ENCODE results near the gene DPP10.
A peak's percentile ranks its signal among the peaks of the same experiment; 100 is the strongest.

Gene DPP10

DNA sequence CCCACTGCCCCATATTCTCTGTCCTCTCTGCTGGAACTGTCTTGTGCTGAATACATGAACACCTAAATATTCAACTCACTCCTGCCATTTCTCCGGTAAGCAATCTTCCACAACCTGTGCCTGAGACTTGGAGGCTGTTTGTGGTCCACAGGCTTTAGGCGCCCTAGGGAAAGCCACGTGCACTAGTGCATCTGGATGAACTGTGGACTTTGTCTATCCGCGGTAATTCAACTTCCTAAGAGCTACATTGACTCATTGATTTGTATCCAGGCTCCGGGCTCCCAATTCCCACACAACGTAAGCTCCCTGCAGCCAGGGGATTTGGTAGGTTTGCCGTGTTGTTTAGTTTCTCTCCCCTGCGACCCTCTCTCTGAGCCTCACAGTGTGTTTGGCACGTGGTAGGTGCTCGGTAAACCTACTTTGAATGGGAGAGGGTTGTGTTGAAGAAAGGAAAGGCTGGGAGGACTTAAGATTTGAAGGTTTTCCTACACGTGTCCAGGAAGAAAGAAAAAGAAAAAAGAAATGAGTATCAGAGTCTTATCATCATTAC, 718.2 kb downstream of the DPP10 start:
- DNase-seq (ENCODE audit: low spot score), result no peak

DNA sequence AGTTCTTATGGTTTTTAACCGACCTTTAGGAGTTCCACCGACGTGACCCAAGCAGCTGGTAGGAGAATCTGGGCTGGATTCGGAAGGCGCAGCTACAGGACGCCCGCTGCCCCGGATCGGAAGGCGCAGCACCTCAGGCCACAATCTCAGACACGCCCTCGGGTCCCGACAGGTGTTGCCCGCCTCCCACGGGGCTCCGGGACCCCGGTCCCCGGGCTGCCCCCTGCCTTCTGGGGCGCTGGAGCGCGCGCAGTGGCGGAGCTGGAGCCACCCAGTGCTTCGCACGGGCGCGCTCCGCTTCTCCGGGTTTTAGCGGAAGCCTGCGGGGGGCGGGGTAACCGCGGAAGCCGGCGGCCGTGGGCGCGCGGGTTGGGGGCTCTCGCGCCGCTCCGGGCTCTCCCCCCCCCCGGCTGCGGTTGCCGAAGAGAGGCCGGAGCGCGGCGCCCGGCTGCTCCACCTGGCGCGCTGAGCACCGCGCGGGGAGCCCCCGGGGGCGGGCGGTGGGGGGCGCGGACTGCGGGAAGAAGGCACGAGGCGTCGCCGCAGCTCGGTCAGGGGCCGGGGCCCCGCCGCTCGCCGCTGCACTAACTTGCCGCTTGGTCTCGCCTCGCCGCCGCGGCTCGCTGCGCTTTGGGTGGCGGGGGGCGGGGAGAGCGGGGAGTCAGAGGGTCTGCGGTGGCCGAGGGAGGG, 718.8 kb downstream of the DPP10 start:
- no peak for DNase-seq (ENCODE audit: low spot score)

DNA sequence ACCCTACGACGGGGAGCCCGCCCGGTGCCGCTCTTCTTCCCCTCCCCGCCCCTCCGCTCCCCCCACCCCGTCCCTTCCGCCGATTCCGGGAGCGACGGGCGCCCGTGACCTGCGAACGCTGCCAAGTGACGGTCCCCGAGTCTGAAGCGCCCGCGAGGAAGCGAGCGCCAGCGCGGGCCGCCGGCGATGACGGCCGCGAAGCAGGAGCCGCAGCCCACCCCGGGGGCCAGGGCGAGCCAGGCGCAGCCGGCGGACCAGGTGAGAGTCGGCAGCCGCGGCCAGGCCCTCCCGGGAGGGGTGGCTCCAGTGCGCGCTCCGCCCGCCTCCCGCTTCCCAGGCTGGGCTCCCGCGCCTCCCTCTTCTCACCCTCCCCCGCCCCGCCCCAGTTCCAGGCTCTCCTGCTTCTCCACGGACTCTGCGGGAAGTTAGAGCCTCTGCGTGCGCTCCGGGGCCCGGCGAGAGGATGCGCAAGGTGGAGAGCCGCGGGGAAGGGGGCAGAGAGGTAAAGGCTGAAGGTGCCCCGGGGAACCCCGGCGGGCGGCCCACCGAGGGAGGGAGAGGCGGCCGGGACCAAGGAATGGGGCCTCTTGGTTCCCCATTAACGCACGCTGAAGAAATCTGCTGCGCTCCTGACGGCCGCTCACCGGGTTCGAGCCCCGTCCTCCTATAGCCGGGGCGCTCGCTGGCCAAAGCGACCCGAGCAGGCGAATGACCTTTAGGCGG, 719.5 kb downstream of the DPP10 start:
- no peak for DNase-seq (ENCODE audit: low spot score)

DNA sequence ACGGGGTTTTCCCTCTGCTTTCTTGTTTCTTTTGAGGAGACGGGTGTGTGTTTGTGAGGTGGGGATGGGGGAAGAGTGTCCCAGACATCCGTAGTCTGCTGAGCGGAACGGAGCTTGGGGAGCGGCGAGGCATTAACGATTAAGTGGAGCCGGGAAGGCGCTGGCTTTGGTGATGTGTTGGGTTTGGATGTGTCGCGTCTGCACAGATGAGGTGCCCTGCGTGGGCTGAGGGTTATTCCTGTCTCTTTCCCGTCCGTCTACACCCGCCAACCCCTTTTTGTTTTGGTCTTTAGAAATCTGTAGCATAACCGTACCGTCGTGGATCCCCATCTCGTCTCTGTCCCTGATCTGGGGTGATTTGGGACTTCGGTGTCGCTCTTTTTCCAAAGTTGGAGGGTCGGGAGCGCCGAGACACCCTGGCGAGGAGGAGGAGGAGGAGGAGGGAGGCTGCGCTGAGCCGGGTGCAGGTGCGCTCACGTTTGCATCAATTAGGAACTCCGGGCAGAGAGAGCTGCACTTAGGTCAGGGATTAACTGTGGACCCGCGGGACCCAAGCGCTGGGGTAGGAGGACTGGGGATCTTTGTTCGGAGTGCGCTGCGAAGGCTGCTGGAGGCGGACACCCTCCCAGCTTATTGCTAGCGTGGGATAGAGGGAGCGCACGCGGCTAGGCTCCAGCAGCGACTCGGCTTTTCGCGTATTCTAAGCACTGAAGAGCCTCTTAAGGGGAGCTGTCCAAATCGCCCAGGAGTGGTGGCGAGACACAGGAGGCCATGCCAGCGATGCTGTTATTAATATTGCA, 720.3 kb downstream of the DPP10 start:
- DNase-seq (ENCODE audit: low spot score), result no peak

DNA sequence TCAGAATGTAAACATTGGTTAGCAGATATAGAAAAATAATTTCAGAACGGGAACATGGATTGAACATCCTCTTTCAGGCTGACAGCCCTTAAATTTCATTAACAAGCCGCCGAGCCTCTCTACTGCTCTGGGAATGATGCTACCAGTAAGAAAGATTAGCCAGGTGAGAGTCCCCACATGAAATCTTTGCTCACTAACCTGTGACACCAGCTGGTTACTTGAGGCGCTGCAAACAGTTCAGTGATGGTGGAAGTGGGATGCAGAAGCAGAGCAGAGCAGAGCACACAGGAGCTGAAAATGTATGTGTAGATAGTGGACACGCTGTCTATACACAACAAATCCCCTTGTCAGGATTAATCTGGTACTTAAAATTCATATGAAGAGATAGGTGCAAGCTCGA, 721.1 kb downstream of the DPP10 start:
- no peak for DNase-seq (ENCODE audit: low spot score)

DNA sequence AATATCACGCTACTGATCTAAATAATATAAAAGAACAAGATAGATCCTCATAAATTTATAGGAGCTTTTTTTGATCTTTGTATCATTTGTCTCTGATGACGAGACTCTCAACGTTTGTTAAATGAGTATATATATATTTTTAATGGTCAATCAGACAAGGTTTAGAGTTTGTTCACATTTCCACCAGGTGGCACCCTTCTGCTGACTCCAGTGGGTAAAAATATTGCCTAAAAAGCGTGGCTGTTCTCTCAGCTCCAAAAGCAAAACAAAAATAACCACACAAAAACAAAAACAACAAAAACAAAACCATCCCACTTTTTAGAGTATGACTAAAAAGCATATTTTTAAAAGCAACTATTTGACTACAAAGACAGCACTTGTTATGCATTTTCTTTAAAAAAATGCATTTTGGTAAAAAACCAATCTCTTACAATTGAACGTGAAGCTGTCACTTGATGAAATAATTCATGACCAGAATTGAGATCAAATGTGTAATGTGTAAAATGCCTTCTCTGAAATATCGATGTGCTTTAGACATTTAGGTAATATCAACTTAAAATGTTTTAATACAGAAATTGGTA, 723.2 kb downstream of the DPP10 start:
- DNase-seq (ENCODE audit: low spot score), result peak; percentile 15

DNA sequence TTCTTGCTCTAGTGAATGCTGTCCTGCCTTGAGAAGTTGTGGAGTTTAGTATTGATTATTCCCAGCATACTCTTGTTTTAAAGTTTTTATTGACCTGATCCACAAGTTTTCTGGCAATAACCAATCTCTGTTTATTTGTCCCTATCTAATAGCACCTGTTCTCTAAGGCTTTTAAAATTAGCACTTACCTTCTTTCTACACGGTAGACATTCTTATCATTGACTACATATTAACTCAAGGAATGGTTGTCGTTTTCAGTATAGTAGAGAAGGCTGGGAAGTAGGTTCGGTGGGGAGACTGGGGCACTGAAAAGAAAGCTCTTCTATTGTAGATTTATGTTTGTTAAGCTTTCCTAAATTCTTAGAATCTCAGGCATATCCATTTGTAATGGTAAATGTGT, 726.0 kb downstream of the DPP10 start:
- no peak for DNase-seq (ENCODE audit: low spot score)

DNA sequence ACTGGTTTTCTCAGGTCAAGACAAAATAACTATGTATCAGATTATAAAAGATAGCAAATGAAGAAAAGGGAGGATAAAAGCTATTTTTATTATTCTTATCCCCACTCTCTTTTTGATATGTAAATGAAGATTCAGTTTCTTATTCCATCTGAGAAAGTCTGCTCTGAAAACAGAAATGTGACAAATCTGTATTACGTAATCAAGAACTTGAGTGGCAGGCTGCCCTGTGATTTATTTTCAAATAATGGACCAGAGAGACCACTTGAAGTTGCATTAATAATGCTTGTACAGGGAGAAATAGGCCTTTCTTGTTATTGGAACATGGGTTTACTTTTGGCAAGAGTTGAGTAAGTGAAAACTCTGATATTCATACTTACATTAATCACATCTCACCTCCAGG, 727.4 kb downstream of the DPP10 start:
- DNase-seq (ENCODE audit: low spot score), result no peak

DNA sequence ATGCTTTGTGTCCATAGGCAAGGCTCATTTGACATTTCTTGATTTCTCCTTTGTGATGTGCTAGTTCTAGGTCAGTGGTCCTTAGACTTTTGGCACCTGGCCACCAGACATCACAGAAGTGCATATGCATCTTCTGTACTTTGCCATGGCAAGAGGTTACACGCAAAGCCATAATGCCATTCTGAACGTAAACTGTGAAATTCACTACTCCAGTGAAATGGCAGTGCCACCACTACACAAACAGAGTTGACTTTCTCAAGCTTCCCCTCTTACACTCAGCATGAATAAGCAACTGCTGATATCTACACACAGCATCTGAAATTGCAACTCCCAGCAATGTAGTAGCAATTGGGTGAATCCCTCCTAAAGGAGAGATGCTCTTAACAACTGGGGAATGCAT, 729.3 kb downstream of the DPP10 start:
- no peak for DNase-seq (ENCODE audit: low spot score)

DNA sequence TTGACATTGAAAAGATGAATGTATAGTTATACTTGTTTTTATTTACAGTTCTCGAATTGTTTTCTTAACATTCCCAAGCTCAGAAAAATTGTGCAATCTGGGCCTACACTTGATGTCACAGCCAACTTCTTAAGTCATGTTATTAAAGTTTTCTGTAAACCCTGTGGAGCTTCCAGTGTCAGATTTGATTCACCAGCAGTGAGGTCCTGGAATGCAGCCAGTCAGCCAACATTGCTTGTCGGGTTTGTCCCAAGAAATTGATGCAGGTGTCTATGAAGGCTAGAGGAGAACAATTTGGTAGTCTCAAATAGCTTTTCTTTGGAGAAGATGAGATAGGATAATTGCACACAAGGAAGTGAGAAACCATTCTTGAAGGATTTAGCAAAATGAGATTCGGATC, 732.2 kb downstream of the DPP10 start:
- DNase-seq (ENCODE audit: low spot score), result no peak

DNA sequence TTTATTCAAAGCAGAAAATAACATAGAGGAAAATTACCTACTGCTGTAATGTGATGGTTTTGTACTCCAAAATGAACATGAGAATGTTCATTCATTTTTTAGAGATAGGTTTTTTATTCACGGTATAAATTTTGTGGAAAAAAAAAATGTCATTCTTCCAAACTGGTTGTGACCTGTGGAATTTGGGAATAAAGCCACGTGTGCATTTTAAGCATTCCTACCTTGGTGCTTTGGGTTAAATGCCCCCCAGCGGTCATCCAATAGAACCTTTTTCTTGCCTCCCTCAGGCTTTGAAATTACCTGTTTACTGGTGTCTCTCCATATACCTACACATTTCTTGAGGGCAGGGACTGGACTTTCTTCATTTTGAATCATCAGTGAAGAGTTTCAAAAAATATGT, 740.7 kb downstream of the DPP10 start:
- DNase-seq (ENCODE audit: low spot score), result no peak

DNA sequence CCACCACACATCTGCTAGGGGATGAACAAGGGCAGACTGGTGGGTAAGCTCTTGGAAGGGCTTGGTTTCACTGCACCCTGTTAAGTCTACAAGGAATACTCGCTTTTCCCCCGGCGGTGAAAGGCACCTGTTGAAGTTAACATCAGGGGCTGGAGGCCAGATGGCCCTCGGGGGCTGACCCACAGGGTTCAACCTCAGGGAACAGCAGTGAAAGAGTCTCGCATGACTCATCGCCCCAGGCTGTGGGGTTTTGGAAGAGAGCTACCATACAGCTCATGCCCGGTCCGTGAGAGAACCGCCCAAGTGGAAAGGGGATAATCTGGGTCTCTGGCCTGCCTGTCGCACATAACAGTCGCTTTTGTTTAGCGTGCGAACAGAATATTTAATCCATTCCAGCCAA, 748.0 kb downstream of the DPP10 start:
- no peak for DNase-seq (ENCODE audit: low spot score)

DNA sequence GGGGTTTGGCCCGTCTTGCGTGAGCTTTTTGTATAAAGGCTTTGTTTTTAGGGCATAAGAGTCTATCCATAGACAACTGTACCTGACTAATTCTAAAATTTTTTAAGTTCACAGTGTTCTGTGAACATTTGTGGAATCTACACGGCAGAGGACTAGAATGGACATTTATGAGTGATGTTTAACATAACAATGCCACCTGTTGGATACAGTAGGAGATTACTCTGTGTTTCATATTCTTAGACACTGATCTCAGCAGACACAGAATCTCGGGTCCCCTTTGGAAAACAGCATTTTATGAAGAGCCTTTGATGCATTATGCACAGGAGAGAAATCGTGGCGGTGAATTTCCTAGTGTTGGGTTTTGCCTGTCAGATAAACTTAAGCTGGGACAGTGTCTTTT, 752.2 kb downstream of the DPP10 start:
- no peak for DNase-seq (ENCODE audit: low spot score)

DNA sequence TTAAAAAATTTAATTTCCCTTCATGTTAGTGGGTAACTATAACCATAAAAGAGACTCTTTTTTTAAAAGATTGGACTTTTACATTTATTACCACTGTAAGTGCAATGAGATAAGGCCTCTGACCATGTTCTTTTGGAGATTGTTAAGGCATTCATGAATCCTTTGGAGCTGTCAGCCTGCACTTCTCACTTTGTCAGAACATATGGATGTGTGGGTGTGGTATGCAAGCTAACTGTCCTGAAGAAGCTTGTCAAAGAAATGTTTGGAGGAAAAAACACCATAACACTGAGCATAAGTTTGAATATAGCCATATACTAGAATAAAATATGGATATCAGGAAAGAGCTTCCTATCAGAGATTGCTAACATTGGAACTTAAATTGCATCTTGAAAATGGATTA, 754.1 kb downstream of the DPP10 start:
- DNase-seq (ENCODE audit: low spot score), result no peak

DNA sequence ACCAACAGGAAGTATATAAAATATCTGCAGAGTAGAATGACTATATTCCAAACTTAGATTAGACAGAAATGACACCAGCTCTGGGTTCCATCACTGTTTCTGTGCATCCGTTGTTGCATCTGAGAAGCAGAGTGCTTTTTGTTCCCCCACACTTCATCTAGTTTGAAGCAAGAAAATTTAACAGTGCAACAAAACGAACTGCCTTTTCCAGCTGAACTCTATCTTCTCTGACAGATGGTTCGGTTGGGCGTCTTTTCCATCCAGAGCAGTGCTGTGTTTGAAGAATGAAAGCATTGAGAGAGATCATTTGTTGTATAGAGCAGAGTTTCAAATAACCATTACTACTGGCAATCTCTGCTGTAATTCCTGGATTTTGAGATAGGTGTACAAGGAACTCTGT, 757.5 kb downstream of the DPP10 start:
- no peak for DNase-seq (ENCODE audit: low spot score)

DNA sequence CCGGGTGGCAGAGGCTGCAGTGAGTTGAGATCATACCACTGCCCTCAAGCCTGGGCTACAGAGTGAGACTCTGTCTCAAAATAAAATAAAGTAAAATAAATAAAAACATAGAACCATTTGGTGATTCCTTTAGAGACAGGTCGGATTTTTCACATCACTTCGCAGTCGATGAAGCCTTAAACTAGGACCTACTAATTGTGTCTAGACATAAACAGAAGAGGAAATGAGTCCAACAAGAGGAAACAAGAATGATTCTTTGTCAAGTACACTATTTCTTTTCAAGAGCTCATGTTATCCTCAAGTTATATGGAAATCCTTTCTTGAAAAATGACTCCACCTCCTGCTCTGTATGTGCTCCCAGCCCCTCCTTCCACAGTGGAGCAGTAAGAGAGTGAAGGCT, 758.9 kb downstream of the DPP10 start:
- DNase-seq (ENCODE audit: low spot score), result no peak

DNA sequence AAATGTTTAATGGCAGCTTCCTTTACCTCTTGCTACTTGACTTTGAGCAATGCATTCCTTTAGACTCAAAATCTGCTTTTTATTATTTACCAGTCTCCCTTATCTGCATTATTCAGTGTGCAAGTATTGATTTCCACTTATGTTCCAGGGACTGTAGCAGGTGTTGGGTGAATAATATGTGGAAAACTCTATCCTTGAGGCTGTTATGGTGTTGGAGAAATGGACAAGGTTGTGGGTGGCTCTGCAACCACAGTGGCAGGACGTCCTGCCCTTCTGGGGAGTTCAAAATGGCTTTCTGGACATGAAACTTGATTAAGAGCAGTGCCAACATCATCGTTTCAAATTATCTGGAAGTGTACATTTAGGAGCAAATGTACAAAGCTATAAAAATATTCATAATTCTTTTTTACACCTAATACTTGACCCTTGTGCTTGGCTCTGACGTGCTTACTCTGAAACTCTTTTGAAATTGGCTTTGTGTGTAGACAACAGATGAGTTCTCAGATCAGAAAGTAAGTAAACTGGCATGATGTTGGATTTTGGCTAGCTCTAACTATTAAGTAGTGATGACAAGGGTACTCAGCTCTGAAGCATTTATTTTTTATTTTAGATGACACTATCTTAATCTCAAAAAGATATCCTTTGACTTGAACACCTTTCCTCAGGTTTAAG, 766.2 kb downstream of the DPP10 start:
- no peak for DNase-seq (ENCODE audit: low spot score)

DNA sequence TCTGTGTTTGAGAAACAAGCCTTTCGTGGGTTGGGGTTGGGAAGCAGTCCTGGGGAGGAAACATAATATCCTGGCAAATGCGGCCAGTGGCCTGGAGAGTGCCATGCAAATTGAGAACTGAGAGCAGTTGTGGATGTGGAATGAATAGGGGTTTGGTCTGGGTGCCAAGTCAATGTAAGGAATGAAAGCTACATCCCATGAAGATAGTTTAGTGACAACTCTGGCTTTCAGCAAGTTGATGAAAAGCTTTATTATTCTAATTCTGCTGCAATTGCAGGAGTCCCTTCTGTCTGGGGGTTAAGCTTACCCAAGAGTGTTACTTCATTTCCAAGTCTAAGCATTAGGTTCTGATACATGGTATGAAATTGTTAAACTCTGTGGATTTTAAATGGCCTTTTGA, 771.6 kb downstream of the DPP10 start:
- DNase-seq (ENCODE audit: low spot score), result no peak

DNA sequence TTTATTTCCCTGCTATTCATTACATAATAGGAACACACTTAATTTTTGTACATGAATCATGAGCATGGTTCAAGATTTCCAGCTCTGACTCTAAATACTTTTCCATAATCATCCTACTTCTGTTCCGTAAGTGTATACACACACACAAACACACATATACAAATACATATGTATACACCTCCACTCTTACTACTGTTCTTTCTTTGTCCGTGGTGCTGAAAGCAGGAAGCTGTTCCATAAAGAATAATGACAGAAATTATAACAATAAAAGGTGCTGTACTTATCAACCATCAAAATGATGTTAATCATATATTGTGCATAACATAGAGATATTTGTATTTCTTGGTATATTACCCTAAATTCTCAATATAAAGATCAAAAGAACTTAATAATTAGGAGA, 776.9 kb downstream of the DPP10 start:
- no peak for DNase-seq (ENCODE audit: low spot score)

DNA sequence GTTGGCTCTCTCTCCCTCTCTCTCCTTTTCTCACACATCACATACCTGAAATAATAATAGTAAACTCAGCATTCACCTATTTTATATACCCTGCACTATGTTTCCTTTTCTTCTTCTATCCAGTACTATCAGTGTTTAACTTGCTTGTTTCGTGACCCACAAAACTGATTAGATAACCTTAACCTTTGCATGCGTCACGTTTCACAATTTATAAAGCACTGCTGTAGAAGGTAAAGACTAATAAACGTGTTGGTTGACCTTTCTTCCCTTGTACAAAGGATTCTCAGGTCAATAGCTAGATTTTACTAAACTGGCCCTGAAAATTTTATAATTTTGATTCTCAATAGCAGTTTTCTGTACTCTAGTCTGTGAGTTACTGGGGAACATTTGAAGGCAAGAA, 791.7 kb downstream of the DPP10 start:
- DNase-seq (ENCODE audit: low spot score), result no peak

DNA sequence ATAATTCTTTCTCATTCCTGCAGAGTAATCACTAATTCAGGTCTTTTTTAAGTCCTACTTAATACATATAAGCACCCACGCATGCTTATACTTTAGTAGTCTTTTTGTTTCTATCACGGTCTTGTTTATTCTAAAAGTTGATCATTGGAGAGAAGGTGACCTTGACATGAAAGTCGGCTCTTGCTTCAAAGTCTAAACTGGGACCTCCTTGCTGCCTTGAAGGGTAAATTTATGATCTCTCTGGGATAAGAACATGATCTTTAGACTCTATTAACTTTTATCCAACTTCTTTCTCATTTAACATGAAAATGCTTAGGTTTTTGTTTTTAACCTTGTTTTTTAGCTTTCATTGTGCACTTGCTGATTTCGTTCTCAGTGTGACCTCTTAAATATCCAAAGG, 792.3 kb downstream of the DPP10 start:
- DNase-seq (ENCODE audit: low spot score), result no peak

DNA sequence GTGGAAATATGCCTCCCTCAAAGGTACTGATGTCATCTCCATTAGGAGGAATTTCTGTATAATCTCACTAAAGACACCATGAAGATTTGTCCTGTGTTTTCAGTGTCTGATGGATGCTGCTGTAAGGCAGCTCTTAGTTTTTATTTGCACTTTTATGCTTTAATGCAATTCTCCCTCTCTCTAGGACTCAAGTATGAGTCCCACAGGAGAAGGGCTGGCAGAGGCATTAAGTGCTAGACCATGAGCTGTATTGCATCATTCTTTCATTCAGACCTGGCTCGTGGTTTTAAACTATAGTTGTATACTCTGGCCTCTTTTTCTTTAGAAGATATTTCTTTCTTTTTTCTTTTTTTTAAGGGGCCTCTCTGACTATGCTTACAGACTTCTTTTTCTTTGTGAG, 805.6 kb downstream of the DPP10 start:
- no peak for DNase-seq (ENCODE audit: low spot score)

Data from COLO829 (cell line).